ENCODE results near the gene RBM14.

- TF ChIP-seq CTCF (conservative IDR thresholded peaks at IDR 0.05 in 1 of 2, IDR thresholded peaks at IDR 0.05 in 1 of 2; ENCODE audit: low read depth in 1 of 2, low read length in 2 of 2) (no peak), EZH2 (IDR thresholded peaks at IDR 0.05; ENCODE audit: low read length, missing control alignments) (no peak)
These were observed 54.4 kb downstream of the RBM14 start for GRCh38 chr11:66670816-66671215.

All from fibroblast of lung (primary cell).